Measurements from ENCODE around the gene TMEM145. TPM values are rescaled to one million over a fixed set of nuclear protein-coding genes. Genes with fewer than 3 reads are reported as not detected.

The TMEM145 gene
- total RNA-seq, 8 experiments from 2014 or later, result 0.42 to 18.5 (median 5.9) TPM; not detected in 1

DNA sequence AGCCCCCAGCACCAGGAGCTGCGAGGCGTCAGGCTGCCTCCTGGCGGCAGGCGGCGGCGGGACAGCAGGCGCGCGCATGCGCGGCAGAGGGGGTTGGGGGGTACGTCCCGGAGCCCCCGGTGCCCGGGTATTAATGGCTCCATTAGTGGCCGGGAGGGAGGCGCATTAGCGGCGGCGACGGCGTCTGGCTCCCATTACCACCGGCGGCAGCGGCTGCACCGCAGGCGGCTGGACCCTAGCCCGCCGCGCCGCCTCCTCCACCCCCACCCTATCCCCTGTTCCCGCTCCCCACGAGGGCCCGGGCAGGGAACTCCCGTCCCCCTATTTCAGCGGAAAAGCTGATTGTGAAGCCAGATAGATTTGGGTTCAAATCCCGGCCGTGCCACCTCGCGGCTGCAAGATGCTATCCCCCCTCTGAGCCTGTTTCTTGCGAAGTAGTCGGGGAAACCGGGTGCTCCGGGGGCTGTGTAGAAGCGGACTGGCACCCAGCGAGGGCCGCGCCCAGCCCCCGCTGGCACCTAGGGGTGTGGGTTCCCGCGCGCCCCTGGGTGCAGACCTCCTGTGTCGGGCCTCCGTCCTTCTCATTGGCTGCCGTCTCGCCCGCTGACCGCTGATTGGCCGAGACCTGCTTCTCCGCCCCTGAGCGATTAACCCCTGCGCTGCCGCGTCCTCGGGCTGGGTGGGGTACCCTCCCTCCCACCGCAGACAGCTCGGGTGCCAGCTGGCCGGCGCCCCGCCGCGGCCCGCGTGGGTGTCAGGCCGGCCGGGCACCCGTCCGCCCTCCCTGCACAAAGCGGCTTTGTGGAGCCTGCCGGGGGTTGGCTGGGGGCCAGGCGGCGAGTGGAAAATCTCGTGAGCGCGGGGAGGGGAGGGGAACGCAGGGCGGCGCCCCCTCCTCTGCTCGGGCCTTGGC is 33.0 kb upstream of the TMEM145 start:
- H3K4me3 ChIP-seq, result peak overlapping the region; percentile 60 to 98 (median 96)
- H3K27ac ChIP-seq, result peak overlapping the region; percentile 78 to 89
- peak; percentile 16 to 59 (median 42) for ATAC-seq (replicated peaks in 6 of 8)
- in situ Hi-C loops (cut with MboI; ENCODE audit: low pct_unique_long_range_greater_than_20kb in 2 of 9, low sequenced_read_pairs in 9 of 9, unreplicated experiment in 9 of 9), result no loop called here
- H3K4me1 ChIP-seq (replicated peaks in 1 of 2), result peaks cover 42% of the 10 kb centered on the region in 2 donors
- 0% methylated on average over 26 of the region's 89 CpGs; no CpG with 5 or more reads in 9 of the 10 experiments for WGBS, 10 experiments

GRCh38 chr19:42280815-42281145 is 32.3 kb upstream of the TMEM145 start:
- Histone ChIP-seq H3K4me1 (replicated peaks in 1 of 2) (peaks cover 47 to 48% of the 10 kb centered on the region in 2 donors), H3K27ac (peak overlapping the region; percentile 78 to 89), H3K4me3 (peak overlapping the region; percentile 60 to 98 (median 96))
- no CpG with 5 or more reads among the region's 20 CpGs for WGBS, 10 experiments
- in situ Hi-C loops (cut with MboI; ENCODE audit: low pct_unique_long_range_greater_than_20kb in 2 of 9, low sequenced_read_pairs in 9 of 9, unreplicated experiment in 9 of 9), result no loop called here
- ATAC-seq (replicated peaks in 6 of 8), result peak; percentile 2 to 39 (median 26)

DNA sequence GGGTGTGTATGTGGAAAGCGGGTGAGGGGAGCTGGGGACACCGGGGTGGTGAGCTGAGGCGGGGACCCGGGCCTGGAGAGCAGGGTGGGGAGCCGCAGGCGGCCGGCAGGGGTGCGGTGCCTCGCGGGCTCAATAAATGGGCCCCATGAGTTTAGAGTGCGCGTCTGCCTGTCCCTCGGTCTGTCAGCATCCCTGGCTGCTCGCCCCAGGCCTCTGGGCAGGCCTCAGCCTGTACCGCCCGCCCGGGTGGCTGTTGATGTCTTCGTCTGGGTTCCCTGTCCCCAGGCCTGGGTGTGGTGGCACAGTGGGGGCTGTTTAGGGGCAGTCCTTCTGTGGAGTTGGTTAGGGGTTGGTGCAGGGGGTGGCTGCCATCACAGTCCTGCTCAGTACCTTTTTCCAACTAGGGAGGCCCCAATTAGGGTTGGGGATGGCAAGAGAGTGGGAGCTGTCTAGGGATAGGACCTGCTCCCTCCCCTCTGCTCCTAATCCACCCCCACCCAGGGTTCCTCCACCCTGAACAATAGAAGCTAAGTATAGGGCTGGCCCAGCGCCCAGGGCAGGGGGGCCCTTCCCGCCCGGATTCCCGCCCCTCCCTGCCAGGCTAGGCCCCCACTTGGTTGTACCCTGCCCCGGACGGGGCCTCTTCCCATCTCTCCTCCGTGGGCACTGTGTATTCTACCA is 31.8 kb upstream of the TMEM145 start:
- ATAC-seq (replicated peaks in 6 of 8), result peak; percentile 6 to 28 (median 20)
- H3K4me3 ChIP-seq, result peak overlapping the region; percentile 60 to 98 (median 96)
- WGBS, 10 experiments, result no CpG with 5 or more reads among the region's 25 CpGs
- H3K27ac ChIP-seq, result peak overlapping the region; percentile 78 to 89
- in situ Hi-C loops (cut with MboI; ENCODE audit: low pct_unique_long_range_greater_than_20kb in 2 of 9, low sequenced_read_pairs in 9 of 9, unreplicated experiment in 9 of 9), result no loop called here
- H3K4me1 ChIP-seq (replicated peaks in 1 of 2), result peaks cover 52 to 53% of the 10 kb centered on the region in 2 donors

- 0 to 57% (median 0%) methylated on average over 1 to 3 of the region's 7 CpGs; no CpG with 5 or more reads in 5 of the 10 experiments for WGBS, 10 experiments
- Histone ChIP-seq H3K4me1 (replicated peaks in 1 of 2) (peaks cover 52 to 53% of the 10 kb centered on the region in 2 donors), H3K27ac (peak overlapping the region; percentile 78 to 89), H3K4me3 (peak overlapping the region; percentile 60 to 98 (median 96))
- ATAC-seq (replicated peaks in 6 of 8), result peak in 5 of 8 experiments; percentile 7 to 26 (median 15)
- in situ Hi-C loops (cut with MboI; ENCODE audit: low pct_unique_long_range_greater_than_20kb in 2 of 9, low sequenced_read_pairs in 9 of 9, unreplicated experiment in 9 of 9), result no loop called here
Observed at GRCh38 chr19:42281827-42282762, 31.0 kb upstream of the TMEM145 start.

GRCh38 chr19:42282819-42283187 is 30.3 kb upstream of the TMEM145 start:
- H3K4me1 ChIP-seq (replicated peaks in 1 of 2), result peaks cover 46 to 49% of the 10 kb centered on the region in 2 donors
- ATAC-seq (replicated peaks in 6 of 8), result no peak

DNA sequence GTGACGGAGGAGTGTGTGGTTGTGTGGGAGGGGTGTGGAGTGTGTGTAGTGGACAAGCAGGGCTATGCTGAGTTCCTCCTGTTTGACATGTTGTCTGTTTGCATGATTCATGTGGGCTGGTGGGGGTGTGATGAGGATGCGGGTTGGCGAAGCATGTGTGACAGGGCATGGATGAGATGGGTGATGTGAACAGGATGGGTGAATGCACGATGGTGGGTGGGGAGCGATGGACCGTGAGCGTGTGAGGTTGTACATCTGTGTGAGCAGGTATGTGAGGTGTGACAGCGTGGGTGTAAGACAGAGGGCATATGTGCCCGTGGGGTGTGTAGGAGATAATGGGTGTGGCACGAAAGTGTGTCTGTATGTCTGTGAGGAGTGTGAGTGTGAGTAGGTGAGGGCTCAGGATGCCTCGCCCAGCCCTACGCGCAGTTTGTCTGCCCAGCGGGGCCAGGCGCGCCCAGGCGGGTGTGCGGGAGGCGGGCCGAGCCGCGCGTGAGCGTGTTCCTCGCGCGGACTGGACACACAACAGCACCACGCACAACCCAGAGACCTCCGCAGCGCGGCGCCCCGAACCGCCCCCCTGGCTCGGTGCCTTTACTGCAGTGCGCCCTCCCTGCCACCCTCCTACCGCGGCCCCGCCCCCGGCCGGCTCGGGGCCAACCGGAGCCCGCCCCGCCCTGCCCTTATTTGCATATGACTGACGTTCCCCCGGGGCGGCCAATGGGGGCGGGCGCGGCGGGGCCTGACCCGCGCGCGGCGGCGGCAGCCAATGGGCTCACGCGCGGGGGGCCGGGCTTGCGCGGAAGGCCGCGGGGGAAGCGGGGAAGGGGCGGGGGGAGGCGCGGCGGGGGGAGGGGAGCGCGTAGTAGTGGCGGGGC is 29.7 kb upstream of the TMEM145 start:
- WGBS, 10 experiments, result 0 to 41% (median 29%) methylated on average over 1 to 6 of the region's 74 CpGs; no CpG with 5 or more reads in 6 of the 10 experiments
- Histone ChIP-seq H3K27ac (peak overlapping the region; percentile 98 to 100), H3K4me3 (peak overlapping the region; percentile 81 to 98 (median 97)), H3K4me1 (replicated peaks in 1 of 2) (peaks cover 40 to 49% of the 10 kb centered on the region in 2 donors)
- peak; percentile 22 to 60 (median 52) for ATAC-seq (replicated peaks in 6 of 8)
- in situ Hi-C loops (cut with MboI; ENCODE audit: low pct_unique_long_range_greater_than_20kb in 2 of 9, low sequenced_read_pairs in 9 of 9, unreplicated experiment in 9 of 9), result no loop called here

More at GRCh38 chr19:42282819-42283187, 30.3 kb upstream of the TMEM145 start:
- H3K4me3 ChIP-seq, result peak overlapping the region; percentile 81 to 98 (median 97)
- peak overlapping the region; percentile 78 to 89 for H3K27ac ChIP-seq
- in situ Hi-C loops (cut with MboI; ENCODE audit: low pct_unique_long_range_greater_than_20kb in 2 of 9, low sequenced_read_pairs in 9 of 9, unreplicated experiment in 9 of 9), result no loop called here
- 0 to 8% methylated on average over 1 to 2 of the region's 4 CpGs; no CpG with 5 or more reads in 8 of the 10 experiments for WGBS, 10 experiments

DNA sequence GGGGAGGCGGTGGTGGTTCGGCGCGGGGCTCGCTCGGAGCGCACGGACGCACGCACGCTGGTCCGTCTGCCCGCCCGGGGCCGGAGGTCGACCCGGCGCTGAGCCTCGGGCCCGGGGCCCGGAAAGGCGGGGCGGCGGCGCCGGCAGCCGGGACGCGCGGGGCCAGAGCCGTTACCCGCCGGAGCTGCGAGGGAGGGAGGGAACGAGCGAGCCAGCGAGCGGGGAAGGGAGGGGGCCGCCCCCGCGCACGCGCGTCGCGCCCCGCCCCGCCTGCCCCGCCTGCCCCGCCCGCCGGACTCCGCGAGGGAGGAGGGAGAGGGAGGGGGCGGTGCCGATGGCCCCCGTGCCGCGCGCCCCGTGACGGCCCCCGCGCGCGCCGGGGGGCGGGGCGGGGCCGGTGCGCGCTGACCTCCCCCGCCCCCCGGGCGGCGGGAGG is 29.0 kb upstream of the TMEM145 start:
- Histone ChIP-seq H3K27ac (peak overlapping the region; percentile 98 to 100), H3K4me1 (replicated peaks in 1 of 2) (peaks cover 36 to 43% of the 10 kb centered on the region in 2 donors), H3K4me3 (peak overlapping the region; percentile 81 to 98 (median 97))
- peak in 4 of 8 experiments; percentile 5 to 15 (median 8) for ATAC-seq (replicated peaks in 6 of 8)
- in situ Hi-C loops (cut with MboI; ENCODE audit: low pct_unique_long_range_greater_than_20kb in 2 of 9, low sequenced_read_pairs in 9 of 9, unreplicated experiment in 9 of 9), result no loop called here
- no CpG with 5 or more reads among the region's 76 CpGs for WGBS, 10 experiments

DNA sequence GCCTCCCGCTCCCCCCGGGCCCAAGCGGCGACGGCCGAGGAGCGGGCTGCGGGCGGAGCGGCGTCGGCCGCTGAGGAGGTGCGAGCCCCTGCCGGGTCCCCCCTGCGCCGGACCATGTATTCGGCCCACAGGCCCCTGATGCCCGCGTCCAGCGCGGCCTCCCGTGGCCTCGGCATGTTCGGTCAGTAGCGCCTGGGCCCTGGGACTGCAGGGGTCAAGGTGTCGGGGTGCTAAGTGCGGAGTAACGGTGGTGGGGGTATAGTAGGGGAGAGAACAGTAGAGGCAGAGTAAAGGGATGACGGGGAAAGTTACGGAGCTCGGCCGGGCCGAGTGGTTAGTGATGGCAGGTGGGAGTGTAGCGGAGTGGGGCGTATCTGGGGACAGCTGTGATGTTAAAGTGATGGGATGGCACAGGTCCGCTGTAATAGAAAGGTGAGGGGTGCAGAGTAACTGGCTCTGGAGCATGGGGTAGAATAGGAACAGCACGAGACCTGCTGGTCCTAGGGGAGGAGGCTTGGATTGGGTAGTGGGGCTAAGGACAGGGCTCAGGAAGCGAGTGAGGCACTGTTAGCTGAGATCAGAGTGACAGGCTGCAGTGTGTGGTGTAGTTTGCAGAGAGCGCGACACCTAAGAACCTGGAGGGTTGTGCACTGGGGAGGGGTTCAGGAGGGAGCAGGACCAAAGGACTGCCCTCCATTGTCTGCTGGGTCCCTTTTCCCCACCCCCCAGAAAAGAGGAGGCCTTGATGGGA is 28.3 kb upstream of the TMEM145 start:
- H3K4me3 ChIP-seq, result peak overlapping the region; percentile 81 to 98 (median 97)
- no peak for ATAC-seq (replicated peaks in 6 of 8)
- H3K27ac ChIP-seq, result peak overlapping the region; percentile 98 to 100
- H3K4me1 ChIP-seq (replicated peaks in 1 of 2), result peaks cover 31 to 38% of the 10 kb centered on the region in 2 donors
- in situ Hi-C loops (cut with MboI; ENCODE audit: low pct_unique_long_range_greater_than_20kb in 2 of 9, low sequenced_read_pairs in 9 of 9, unreplicated experiment in 9 of 9), result no loop called here
- WGBS, 10 experiments, result 2 to 100% (median 10%) methylated on average over 1 to 9 of the region's 41 CpGs; no CpG with 5 or more reads in 5 of the 10 experiments

- peaks cover 31 to 38% of the 10 kb centered on the region in 2 donors for H3K4me1 ChIP-seq (replicated peaks in 1 of 2)
- no peak for ATAC-seq (replicated peaks in 6 of 8)
- in situ Hi-C loops (cut with MboI; ENCODE audit: low pct_unique_long_range_greater_than_20kb in 2 of 9, low sequenced_read_pairs in 9 of 9, unreplicated experiment in 9 of 9), result no loop called here
- 0 to 67% (median 34%) methylated on average over 1 to 3 of the region's 5 CpGs; no CpG with 5 or more reads in 6 of the 10 experiments for WGBS, 10 experiments
- H3K27ac ChIP-seq, result peak overlapping the region; percentile 98 to 100
- peak overlapping the region; percentile 81 to 98 (median 97) for H3K4me3 ChIP-seq
Observed at GRCh38 chr19:42285541-42285941, 27.6 kb upstream of the TMEM145 start.

GRCh38 chr19:42285988-42286348 is 27.1 kb upstream of the TMEM145 start:
- H3K27ac ChIP-seq, result peak overlapping the region in 1 of 2 donors; percentile 6
- ATAC-seq (replicated peaks in 6 of 8), result no peak
- peaks cover 31 to 38% of the 10 kb centered on the region in 2 donors for H3K4me1 ChIP-seq (replicated peaks in 1 of 2)
- H3K4me3 ChIP-seq, result peak overlapping the region in 3 of 5 donors; percentile 81 to 98 (median 96)
- in situ Hi-C loops (cut with MboI; ENCODE audit: low pct_unique_long_range_greater_than_20kb in 2 of 9, low sequenced_read_pairs in 9 of 9, unreplicated experiment in 9 of 9), result no loop called here
- 83 to 100% methylated on average over 1 of the region's 6 CpGs; no CpG with 5 or more reads in 8 of the 10 experiments for WGBS, 10 experiments
